GM19467 (cell line): ENCODE data around the gene TMEM229B.

Source experiments
- ATAC-seq: cut with Tn5 transposase; IDR thresholded peaks from one replicate; pipeline ENCODE4 v1.9.1; 2021; ENCODE audit warnings: mild to moderate bottlenecking, moderate library complexity; ENCODE audit not compliant: unreplicated experiment

TMEM229B gene

GRCh38 chr14:67425608-67426007, 62.9 kb downstream of the TMEM229B start:
- no peak for ATAC-seq

DNA sequence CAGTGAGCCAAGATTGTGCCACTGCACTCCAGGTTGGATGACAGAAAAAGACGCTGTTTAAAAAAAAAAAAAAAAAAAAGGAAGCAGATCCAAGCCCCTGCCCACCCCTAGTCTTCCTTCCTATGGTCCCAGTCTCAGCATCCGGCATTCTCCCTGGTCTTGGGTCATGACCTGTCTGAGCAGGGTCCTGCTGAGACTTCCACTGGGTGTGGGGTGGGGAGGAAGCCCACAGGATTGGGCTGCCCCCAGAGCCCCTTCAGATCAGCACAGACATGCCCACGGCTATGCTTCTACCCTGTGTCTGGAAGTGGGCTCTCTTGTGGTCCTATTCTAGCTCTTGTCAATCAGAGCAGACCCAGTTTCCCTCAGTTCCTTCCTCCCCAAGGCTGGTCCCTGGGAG, 64.0 kb downstream of the TMEM229B start:
- no peak for ATAC-seq

DNA sequence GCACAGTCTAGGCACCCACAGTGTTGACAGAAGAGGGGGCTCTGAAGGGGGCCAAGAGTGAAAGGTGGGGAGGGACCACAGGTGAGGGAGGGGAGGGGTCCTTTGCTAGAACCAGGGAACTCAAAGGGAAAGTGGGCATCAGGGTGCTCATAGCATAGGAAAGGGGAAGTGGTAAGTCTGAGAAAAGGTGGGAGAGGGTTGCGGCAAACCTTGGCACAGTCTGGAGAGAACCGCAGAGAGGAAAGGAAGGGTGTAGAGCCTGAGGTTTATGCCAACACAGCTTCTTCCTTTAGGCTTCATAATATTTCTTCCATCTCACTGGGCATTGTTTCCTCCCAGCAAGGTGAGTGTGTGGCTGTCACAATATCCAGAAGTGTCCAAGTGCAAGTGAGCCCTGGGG, 65.1 kb downstream of the TMEM229B start:
- ATAC-seq: no peak

GRCh38 chr14:67421356-67422224, 66.9 kb downstream of the TMEM229B start:
- ATAC-seq: no peak
